IPS DF 4.7 (cell line): Measurements from ENCODE around the gene PIP5KL1.

Source experiments
- DNase-seq: peaks from one replicate; pipeline ENCODE4 v3.0.0-alpha.2; 2013; ENCODE audit warnings: low spot score; ENCODE audit errors: extremely low read depth

Gene PIP5KL1

GRCh38 chr9:127930231-127931091 is at the start of gene PIP5KL1:
PIP5KL1 (minus strand) TSS chr9:127930777; CDS start chr9:127930752, 25 bp downstream.
- DNase-seq, result no peak

- no peak for DNase-seq
Measured at GRCh38 chr9:127980060-127980705, 49.6 kb upstream of the PIP5KL1 start.

- no peak for DNase-seq
Measured at GRCh38 chr9:127979333-127980059, 48.9 kb upstream of the PIP5KL1 start.

- DNase-seq, result no peak
Measured at GRCh38 chr9:127979015-127979332, 48.4 kb upstream of the PIP5KL1 start.

GRCh38 chr9:127977884-127978647 is 47.5 kb upstream of the PIP5KL1 start:
- no peak for DNase-seq

- no peak for DNase-seq
Measured at GRCh38 chr9:127977009-127977883, 46.7 kb upstream of the PIP5KL1 start.

- DNase-seq, result no peak
Measured at GRCh38 chr9:127976498-127976897, 45.9 kb upstream of the PIP5KL1 start.

GRCh38 chr9:127975376-127976315 is 45.1 kb upstream of the PIP5KL1 start:
- DNase-seq, result no peak

GRCh38 chr9:127974769-127975261 is 44.2 kb upstream of the PIP5KL1 start:
- no peak for DNase-seq

- DNase-seq, result no peak
Measured at GRCh38 chr9:127974001-127974768, 43.6 kb upstream of the PIP5KL1 start.

- DNase-seq, result no peak
Measured at GRCh38 chr9:127973169-127974000, 42.8 kb upstream of the PIP5KL1 start.

- no peak for DNase-seq
Measured at GRCh38 chr9:127972236-127972871, 41.8 kb upstream of the PIP5KL1 start.

- DNase-seq, result no peak
Measured at GRCh38 chr9:127971357-127972235, 41.0 kb upstream of the PIP5KL1 start.

- no peak for DNase-seq
Measured at GRCh38 chr9:127970401-127971313, 40.1 kb upstream of the PIP5KL1 start.
